GM19351 (cell line): Measurements from ENCODE around the gene PARVA.
"Not testable (repeated sequence)": the region's sequence is repeated elsewhere in the genome, so short reads cannot be mapped to it uniquely, and the experiment has no call there.

ENCODE experiments used
- ATAC-seq: cut with Tn5 transposase; IDR thresholded peaks from one replicate; pipeline ENCODE4 v1.9.1; 2021; ENCODE audit warnings: mild to moderate bottlenecking, moderate library complexity; ENCODE audit not compliant: unreplicated experiment

The PARVA gene

GRCh38 chr11:12377106-12377823, at the start of gene PARVA:
TSS of gene PARVA (plus strand) at chr11:12377571. CDS start at chr11:12377648, 77 bp downstream.
- ATAC-seq = no peak

GRCh38 chr11:12329169-12329568, 48.2 kb upstream of the PARVA start:
- ATAC-seq = no peak

GRCh38 chr11:12329797-12330196, 47.6 kb upstream of the PARVA start:
- no peak for ATAC-seq

- ATAC-seq = no peak
These were observed 46.7 kb upstream of the PARVA start for GRCh38 chr11:12330485-12331231.

GRCh38 chr11:12331239-12331874, 46.0 kb upstream of the PARVA start:
- ATAC-seq = peak; percentile 61

GRCh38 chr11:12343526-12343925, 33.8 kb upstream of the PARVA start:
- no peak for ATAC-seq

- ATAC-seq = no peak
These were observed 23.8 kb upstream of the PARVA start for GRCh38 chr11:12353534-12353933.

GRCh38 chr11:12354750-12355545, 22.4 kb upstream of the PARVA start:
- ATAC-seq = no peak

GRCh38 chr11:12356944-12357655, 20.3 kb upstream of the PARVA start:
- no peak for ATAC-seq

GRCh38 chr11:12357697-12358096, 19.7 kb upstream of the PARVA start:
- not testable (repeated sequence) for ATAC-seq

- ATAC-seq = no peak
These were observed 18.8 kb upstream of the PARVA start for GRCh38 chr11:12358302-12359188.

- ATAC-seq = no peak
These were observed 17.6 kb upstream of the PARVA start for GRCh38 chr11:12359761-12360160.

- no peak for ATAC-seq
These were observed 15.7 kb upstream of the PARVA start for GRCh38 chr11:12361682-12362081.

GRCh38 chr11:12362857-12363256, 14.5 kb upstream of the PARVA start:
- ATAC-seq = no peak

GRCh38 chr11:12363373-12363772, 14.0 kb upstream of the PARVA start:
- ATAC-seq = no peak

- ATAC-seq = not testable (repeated sequence)
These were observed 11.3 kb upstream of the PARVA start for GRCh38 chr11:12365965-12366575.

GRCh38 chr11:12367057-12367456, 10.3 kb upstream of the PARVA start:
- not testable (repeated sequence) for ATAC-seq

- ATAC-seq = no peak
These were observed 5.3 kb upstream of the PARVA start for GRCh38 chr11:12372111-12372510.

GRCh38 chr11:12375720-12376119, 1.7 kb upstream of the PARVA start:
- ATAC-seq = no peak
